HS-27A (cell line): ENCODE data around the gene LMTK2.

Experiments used
- DNase-seq: peaks from one replicate; pipeline ENCODE4 v3.0.0-alpha.2; 2012; ENCODE audit warnings: low read depth, missing footprints

The LMTK2 gene

DNA sequence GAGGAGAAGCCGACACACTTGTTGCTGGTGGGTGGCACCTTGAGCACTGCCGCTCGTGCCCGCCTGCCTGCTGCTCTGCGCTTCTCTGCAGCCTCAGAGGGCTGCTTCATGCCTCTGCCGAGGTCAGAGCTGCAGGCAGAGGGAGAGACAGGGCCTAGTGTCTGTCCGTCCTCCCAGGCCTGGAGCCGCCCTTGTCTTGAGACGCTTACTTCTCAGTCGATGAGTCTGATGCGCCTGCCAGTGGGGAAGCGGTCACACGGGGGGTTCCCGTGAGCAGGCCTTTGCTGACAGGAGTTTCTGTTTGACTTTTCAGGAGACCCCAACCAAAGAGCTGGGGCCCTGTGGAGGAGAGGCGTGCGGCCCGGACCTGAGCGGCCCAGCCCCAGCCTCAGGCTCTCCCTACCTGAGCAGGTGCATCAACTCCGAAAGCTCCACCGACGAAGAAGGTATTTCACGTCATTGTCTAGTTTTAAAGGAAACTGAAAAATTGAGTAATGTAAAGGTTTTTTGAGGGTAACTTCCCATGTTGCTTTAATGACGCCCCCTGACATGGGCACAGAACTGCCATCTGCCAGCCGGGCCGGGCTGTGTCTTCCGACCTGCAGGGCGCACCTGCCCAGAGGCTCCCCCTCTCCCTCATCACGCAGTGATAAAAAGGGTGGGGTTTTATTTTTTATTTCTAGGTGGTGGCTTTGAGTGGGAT lies 96.8 kb downstream of the LMTK2 start:
- DNase-seq = no peak

DNA sequence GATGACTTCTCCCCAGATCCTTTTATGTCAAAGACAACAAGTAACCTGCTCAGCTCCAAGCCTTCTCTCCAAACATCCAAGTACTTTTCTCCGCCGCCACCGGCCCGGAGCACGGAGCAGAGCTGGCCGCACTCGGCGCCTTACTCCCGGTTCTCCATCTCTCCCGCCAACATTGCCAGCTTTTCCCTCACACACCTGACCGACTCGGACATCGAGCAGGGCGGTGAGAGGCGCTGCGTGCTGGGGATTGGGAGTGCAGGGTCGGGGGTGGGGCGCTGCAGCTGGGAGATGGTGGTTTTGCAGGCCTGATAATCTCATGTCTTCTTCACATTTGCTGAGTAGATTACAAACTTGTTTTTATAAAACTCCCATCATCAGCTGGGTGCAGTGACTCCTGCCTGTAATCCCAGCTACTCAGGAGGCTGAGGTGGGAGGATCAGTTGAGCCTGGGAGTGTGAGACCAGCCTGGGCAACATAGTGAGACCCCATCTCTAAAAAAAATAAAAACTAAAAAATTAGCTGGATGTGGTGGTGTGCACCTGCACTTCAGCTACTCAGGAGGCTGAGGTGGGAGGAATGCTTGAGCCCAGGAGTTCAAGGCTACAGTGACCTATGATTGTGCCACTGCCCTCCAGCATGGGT lies 97.4 kb downstream of the LMTK2 start:
- DNase-seq = no peak

DNA sequence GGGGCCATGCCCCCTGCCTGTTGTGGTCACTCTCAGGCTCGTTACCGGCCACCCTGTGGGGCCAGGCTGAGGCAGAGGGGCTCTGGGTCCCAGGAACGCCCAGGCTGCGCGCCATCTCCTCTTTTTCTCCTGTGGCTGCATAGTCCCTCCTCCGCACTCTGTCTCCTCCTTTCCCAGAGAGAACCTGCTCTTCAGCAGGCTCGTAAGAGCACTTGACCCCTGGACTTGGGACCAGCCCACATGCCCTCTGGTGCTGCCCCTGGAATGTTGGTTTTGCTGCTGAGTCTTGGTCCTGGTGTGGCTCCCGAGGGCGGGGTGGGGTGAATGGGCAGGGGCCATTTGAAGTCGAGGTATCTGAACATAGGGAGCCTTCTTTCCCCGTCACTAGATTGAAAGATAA lies 98.0 kb downstream of the LMTK2 start:
- no peak for DNase-seq

DNA sequence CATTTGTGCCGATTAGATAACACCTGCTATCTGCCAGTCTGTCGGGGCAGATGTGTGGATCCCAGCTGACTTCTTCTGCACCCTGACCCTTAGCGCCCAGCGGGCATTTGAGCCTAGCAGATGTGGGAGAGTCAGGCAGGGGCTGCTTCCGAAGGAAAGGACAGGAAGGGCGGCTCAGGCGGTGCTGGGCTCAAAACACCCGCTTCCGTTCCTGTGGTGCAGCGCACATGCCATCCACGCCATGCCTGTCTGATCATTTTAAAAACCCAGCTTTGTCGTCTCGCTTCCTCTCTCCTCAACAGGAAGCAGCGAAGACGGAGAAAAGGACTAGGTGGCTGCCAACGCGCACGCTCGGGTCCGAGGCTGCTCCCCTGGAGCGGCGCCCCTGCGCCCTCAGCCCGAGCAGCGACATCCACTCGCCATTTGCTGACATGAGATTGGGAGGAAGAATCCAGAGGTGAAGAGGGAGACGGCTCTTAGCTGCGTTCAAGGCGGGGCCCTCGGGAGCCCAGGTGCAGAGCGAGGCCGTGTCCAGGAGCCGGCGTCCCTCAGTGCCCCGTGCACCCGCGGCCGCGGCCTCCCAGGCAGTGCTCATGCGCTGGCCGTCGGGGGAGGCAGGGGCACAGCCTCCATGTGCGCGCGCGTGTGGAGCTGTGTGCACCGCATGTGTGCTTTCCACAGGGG lies 98.6 kb downstream of the LMTK2 start:
- DNase-seq = no peak

DNA sequence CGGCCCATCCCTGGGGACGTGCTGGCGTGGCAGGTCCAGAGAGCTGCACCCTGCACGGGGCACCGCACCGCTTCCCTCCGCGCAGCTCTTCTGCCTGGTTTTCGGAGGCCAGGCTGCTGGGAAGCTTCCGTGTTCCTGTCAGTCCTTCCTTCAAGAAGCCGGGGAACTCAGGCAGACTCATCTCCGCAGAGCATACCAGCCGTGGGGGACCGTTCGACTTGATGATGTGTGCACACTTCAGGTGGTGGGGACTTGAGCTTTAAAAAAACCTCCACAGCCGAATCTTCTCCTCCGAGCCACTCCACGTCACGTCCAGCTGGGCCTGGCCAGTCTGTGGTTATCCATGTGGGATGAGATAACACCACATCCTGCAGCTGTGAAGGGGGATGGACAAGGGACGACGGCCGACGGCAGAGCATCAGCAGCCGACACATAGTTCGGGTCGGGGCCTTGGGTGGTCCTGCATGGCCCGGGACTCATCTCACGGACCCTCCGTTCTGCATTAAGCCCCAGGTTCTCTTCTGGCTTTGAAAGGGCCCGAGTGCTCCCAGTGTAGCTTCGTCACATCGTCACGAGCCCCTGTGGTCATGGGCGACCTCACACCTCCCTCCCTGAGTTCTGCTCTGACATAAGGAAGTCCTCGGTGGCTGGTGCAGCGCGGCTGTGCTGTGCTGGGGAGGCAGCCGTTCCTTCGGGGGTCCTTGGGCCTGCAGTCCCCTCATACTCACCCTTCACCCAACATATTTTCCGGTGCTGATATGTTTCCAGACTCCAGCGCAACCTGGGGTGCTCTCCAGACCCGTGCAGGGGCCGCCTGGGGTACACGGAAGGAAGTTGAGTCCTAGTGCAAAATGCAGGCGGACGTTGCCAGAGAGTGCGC lies 100.0 kb downstream of the LMTK2 start:
- DNase-seq = no peak

DNA sequence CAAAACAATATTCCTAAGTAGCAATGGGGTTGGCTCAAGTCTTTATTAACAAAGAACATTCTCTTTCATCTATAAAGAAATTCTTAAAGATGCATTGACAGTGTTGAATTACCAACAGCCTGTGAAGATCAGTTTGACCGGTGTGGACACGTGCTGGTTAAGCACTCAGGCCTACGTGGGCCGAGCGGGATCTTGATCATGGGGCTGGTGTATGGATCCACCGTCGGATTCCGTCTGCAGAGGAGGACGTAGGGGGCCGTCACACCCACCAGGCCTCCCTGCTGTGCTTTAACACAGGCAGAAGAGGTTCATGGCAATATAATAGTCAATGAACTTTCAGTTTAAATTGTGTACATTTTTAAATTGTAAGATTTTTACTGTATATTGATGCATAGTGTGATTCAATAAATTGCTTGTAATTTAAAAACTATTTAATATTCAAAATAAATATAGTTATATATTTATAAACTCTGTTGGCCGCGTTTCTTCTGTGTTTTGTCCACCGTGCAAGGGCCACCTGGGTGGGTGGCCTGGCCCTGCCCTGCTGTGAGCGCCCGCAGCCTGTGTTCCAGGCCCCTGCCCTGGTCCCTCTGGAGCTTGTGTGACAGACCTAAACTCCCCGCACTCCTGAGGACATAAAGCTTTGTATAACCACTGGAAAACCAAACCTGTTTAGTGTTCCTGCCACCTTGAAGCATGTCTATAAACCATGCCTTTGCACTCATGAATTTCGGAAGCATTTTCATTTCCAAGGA lies 102.7 kb downstream of the LMTK2 start:
- DNase-seq = no peak

DNA sequence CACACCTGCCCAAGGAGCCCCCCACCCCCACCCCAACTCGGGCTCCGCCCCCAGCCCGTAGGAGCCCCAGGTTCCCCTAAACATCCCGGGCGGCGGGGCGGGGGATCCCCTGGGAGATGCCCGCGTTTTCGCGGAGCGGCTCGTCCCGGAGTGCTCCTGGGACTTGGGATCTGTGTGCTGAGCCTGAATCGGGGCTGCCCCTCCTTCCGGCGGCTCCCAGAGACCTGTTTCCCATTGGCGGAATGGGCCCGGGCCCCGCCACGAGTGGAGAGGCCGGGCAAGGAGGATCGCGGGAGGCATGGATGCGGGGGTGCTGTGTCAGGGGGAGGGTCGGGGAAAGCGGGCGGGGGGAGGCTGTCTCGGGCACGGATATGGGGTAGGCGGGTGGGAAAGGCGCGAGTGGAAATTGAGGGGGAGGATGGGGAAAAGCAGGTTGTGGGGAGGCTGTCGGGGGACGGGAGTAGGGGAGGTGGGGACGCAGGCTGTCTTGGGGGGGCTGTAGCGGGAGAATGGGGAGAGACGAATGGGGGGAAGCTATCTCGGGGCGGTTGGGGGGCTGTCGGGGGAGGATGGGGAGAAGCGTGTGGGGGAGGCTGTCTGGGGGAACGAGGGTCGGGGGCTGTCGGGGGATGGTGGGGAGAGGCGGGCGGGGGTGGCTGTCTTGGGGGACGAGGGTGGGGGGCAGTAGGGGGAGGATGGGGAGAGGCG lies 104.0 kb downstream of the LMTK2 start:
- no peak for DNase-seq

DNA sequence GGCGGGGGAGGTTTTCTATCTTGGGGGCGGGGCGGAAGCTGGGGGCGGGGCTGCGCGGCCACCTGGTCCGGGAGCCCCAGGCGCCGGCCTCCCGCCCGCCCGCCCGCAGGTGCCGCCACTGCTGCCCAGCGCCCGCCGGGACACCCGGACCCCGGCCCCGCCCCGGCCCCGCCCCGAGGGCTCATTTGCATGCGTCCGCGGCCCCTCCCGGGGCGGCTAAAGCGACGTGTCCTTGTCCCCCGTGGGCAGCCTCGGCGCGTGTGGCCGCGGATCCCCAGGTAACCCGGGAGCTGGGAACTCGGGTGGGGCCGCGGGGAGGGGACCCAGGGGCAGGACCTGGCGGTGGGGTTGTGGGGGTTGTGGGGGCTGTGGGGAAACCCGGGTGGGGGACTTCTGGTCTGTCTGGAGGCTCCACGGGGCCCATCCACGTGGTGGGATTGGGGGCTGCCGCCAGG lies 104.6 kb downstream of the LMTK2 start, which contains the start of gene BHLHA15:
TSS of gene BHLHA15 (plus strand) at position 219 of the 455 bp plus-strand sequence. CDS start 871 bp downstream, outside the sequence.
- no peak for DNase-seq

DNA sequence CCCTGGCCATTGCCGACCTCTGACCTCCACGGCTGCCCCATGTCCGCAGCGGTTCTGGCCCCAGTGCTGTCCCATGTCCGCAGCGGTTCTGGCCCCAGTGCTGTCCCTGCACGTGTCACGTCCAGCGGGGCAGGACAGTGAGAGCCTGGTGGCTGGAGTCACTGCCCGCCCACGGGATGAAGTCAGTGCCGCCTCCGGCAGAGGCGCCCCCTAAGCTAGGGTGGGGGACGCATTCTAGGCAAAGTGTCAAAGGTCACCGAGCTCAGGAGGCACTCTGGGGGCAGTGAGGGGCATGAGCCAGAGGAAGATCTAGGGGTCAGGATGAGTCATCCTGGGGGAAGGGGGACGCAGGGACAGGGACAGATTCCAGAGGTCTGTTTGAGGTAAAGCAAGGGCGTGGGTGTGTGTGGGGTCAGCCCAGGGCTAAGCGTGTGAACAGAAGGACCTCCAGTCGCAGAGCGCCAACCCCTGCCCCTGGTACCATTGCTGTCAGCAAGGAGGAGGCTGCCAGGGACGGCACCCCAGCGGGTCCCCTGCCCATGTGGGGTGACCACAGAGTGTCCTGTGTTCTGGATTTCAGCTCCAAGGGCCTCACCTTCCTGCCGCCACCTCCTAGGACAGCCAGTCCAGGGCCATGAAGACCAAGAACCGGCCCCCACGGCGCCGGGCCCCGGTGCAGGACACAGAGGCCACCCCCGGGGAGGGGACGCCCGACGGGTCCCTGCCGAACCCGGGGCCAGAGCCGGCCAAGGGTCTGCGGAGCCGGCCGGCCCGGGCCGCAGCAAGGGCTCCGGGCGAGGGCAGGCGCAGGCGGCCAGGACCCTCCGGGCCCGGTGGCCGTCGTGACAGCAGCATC lies 105.2 kb downstream of the LMTK2 start:
- DNase-seq = no peak

DNA sequence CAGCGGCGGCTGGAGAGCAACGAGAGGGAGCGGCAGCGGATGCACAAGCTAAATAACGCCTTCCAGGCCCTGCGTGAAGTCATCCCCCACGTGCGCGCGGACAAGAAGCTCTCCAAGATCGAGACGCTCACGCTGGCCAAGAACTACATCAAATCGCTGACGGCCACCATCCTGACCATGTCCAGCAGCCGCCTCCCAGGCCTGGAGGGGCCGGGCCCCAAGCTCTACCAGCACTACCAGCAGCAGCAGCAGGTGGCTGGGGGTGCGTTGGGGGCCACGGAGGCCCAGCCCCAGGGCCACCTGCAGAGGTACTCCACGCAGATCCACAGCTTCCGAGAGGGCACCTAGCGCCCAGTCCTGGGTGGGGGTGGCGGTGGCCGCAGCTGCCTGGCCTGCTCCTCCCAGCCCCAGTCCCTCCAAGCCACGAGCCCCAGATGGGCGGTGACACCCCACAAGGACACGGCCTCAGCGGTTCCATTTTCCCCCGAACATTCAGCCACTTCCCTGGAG lies 105.9 kb downstream of the LMTK2 start:
- no peak for DNase-seq

DNA sequence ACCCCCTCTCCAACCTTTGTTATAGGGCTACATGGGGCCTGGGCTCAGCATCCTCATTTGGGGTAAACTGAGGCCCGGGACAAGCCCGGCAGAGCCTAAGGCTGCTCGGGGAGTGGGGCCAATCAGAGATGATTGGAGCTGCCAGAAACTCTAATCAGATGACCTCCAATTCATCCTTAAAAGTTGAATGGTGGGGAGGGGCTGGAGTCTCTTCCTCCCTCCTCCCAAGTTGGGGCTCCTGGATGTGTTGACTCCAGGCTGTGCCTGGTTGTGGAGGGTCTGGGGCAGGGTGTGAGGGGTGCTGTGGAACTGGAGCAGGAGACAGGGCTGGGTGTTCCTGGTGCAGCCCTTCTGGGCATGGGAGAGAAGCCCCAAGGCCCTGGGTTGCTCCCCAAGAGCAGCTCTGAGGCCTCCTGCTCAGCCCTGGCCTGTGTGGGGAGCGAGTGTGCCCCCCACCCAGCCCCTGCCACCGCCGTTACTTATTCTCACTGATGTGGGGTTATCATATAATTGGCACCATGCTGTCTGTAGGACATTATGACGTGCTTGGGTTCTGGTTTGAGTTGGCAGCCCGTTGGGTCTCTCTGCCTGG lies 106.7 kb downstream of the LMTK2 start:
- DNase-seq = no peak

DNA sequence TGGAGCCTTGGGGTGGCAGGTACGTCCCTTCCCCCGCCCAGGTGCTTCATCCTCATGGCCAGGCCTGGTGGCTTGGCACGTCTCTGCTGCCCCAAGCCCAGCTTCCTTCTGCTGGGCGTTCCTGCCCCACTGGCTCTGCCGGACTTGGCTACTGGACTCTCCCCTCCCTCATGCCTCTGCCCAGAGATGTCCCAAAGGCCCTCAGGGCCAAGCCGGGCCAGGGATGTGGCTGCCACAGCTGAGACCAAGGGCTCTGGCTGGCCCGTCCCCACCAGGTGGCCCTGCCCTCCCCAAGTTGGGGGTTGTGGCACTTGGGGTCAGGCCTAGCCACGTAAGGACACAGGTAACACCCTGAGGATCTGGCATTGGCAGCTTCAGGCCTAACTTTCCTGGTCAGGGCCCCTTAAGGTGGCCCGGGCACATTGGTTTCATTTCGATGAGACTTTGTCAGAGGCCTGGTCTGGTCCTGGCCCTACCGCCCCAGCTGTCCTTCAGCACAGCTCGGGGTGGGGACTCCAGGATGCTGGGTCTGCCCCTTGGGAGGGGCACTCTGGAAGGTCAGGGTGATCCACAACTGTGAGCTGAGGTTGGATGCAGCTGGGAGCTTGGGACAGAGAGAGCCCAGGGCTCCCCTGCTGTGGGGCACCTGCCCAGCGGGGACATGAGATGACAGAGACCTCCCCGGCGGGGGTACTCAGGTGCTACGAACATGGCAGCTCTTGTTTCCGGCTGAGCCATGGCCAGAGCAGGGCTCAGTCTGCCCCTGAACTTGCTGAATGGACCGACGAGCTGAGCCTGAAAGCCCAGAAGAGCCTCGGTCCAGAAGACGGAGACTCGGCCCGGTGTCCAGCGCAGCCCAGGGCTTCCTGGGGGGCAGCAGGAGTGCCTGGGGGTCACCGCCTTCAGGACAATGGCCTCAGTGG lies 107.5 kb downstream of the LMTK2 start:
- no peak for DNase-seq

DNA sequence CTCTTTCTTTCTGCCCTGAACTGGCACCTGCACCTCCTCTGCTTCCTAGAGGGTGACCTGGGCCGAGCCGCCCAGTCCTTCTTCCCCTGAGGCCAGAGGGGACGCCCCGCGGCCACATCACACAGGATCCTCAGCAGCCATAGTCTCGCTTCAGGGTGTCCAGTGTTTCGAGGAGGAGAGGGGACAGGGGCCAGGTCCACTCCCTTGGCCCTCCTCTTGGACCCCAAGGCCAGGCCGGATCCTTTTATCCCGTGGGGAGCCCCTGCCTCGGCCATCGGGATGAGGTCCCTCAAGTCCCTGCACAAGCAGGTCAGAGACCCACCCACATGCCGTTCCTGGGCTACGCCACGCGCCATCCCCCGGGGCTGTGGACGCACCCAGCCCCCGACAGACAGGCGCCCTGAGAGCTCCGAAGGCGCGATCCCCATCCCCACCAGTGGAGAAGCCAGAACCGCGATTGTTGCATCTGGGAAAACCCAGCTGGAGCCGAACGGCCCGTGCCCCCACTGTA lies 108.2 kb downstream of the LMTK2 start:
- no peak for DNase-seq

DNA sequence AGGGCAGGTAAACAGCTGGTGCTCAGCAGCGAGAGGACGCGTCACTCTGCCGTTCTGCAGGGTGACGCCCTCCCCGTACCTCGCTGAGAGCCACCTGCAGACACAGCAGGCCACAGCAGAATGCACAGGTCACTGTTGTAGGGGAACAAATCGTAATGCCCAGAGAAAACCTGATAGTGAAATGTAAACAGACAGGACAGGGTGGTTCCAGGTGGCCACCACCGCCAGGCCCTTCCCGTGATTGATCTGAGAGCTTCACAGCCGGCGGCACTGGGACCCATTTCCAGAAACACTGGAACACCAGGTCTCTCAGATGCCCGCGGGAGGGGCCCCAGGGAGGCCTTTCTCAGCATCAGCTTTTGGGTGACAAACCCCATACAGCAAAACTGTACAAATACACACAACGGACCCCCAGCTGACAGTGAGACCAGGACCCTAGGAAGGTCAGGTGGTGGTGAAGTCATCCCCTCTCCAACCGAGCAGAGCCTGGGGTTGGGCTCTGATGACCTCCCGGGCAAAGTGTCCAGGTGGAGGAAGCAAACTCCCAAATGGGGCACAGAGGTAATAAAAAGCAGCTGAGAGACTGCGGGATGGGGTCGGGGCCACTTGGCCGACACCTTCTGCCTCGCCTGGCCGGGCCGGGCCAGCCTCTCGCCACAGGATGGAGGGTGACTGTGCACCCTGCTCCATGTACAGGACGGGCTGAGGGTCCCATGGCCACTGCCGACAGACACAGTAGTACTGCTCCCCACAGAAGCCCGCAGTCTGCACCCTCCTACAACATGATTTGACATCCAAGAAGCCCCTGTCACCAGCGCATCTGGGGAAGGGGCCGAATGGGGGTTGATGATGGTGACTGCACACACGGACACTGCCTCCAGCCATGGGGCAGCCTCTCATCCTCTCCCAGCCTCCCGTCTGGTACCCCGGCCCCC lies 109.2 kb downstream of the LMTK2 start:
- DNase-seq = no peak

DNA sequence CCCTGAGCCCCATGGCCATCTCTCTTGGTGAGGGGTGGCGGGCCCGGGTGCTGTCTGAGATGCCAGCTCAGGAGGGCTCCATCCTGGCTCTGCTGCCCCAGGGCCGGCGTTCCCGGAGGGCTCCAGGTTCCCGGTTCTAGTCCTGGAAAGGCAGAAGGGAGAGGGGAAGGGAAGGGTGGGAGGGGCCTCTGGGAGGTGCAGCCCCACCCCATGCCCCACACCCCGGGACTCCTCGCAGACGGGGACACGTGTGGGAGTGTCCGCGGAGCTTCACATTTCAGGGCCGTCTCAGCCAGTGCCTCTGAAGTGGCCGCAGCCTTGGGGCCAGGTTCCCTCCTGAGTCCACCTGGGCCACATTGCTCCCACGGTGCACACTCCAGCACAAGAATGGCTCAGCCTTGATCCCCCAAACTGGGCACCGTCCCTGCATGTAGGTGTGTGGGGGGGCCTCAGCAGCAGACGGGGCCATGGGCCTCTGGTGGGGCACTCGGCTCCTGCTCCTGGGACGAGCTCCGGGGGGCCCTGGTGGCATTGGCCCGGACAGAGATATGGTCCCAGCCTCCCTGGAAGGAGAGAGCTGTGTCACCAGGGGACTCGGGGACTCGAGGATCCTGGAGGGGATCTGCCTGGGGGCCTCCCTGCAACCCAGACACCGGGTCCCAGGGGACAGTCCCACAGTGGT lies 110.4 kb downstream of the LMTK2 start:
- DNase-seq = no peak
